ENCODE results near the gene IFT52.
"Not testable (repeated sequence)": the region's sequence is repeated elsewhere in the genome, so short reads cannot be mapped to it uniquely, and the experiment has no call there.

Gene IFT52

DNA sequence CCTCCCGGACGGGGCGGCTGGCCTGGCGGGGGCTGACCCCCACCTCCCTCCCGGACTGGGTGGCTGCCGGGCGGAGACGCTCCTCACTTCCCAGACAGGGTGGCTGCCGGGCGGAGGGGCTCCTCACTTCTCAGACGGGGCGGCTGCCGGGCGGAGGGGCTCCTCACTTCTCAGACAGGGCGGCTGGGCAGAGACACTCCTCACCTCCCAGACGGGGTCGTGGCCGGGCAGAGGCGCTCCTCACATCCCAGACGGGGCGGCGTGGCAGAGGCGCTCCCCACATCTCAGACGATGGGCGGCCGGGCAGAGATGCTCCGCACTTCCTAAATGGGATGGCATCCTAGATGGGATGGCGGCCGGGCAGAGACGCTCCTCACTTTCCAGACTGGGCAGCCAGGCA lies 16.5 kb downstream of the IFT52 start:
- intact Hi-C loops (cut with DNase I); DNase-seq: not testable (repeated sequence)

DNA sequence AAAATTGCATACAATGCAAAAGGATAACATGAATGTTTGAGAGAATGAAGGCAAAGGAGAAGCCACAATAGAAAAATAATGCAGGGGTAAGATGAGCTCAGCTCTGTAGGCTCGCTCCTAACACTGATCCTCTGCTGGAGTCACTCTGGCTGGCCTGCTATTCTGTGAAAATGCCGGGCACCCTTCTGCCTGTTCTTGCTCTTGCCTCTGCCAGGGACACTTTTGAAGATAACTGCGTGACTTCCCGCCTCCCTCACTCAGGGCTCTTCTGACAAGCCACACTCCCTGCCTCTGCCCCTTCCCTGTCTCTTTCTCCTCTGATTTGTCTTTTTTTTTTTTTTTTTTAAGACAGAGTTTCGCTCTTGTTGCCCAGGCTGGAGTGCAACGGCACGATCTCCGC lies 40.9 kb downstream of the IFT52 start:
- intact Hi-C loops (cut with DNase I) = no loop called here
- DNase-seq = no peak

DNA sequence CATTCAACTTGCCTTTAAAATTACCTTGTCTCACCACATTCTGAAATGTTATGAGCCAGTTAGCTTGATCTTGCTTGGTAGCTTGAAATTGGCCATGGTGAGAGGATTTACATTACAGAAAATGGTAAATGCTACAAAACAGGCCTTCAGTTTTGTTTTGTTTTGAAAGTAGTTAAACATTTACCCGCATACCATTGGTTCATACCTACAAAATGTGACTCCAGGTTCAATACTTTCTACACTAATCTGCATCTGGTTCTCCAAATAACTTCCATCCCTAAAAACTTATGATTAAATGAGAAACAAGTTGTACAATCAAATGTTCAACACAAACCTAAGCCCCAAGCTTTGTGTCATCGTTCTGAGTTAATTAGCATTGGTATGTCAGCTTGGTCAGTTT lies 45.7 kb downstream of the IFT52 start:
- DNase-seq = no peak

DNA sequence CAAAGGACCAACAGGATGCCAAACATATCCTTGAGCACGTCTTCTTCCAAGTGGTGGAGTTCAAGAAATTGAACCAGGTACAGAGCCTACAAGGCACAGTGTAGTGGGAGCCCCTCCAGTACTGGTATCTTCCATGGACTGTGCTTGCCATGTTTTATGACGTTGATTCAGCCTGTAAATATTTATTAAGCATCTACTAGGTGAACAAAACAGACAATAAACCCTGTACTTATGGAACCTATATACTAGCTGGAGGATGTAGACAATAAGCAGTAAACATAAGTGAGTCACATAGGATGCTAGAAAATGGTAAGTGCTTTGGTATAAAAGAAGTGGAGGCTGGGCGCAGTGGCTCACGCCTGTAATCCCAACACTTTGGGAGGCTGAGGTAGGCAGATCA lies 51.8 kb downstream of the IFT52 start:
- no peak for DNase-seq
- intact Hi-C loops (cut with DNase I) = no loop called here

More for the DNA sequence above, 45.7 kb downstream of the IFT52 start:
- intact Hi-C loops (cut with DNase I) = no loop called here

DNA sequence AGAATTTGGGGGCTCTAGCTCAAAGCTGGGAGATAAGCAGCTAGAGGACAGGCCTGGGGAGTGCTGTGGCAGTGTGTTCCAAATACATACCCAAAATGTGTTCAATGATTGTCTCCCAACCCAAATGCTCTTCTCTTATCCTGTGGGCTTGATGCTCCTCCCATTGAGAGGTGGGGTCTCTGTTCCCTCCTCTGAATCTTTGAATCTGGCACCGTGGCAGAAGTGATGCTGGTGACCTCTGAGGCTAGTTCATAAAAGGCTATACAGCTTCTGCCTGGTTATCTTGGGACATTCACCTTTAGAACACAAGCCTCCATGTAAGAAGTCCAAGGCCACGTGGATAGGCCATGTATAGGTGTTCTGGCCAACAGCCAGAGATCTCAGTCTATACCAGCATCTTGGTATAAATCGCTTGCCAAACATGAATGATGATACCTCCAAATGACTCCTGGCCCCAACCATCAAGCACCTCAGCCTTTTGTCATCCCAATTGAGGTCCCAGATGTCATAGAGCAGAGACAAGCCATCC lies 60.3 kb downstream of the IFT52 start:
- intact Hi-C loops (cut with DNase I) = no loop called here
- DNase-seq = no peak

DNA sequence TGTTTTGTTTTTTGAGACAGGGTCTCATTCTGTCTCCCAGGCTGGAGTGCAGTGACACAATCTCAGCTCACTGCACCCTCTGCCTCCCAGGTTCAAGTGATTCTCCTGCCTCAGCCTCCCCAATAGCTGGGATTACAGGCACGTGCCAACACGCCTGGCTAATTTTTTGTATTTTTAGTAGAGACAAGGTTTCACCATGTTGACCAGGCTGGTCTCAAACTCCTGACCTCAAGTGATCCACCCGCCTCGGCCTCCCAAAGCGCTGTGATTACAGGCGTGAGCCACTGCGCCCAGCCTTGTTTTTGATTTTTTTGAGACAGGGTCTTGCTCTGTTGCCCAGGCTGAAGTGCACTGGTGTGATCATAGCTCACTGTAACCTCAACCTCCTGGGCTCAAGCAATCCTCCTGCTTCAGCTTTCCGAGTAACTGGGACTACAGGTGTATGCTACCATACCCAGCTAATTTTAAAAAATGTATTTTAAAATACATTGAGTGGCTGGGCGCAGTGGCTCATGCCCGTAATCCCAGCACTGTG lies 61.0 kb downstream of the IFT52 start:
- DNase-seq; intact Hi-C loops (cut with DNase I): not testable (repeated sequence)

DNA sequence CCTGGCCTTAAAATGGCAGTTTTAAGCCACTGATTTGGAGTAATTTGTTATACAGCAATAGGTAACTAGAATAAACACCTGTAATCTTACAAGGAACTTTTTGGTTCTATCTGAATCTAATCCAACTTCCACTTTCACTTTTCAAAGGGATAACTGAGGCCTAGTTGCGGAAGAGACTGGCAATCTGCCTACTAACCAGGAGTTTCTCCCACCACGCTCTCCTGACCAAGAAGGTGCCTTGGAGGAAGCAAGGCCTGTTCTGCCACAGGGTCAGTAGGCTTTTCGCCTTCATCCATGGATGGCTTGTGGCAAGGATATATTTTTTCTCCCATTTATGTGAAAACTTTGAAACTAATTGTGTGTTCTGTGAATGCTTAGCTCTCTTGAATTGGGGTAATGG lies 63.2 kb downstream of the IFT52 start:
- DNase-seq = no peak
- intact Hi-C loops (cut with DNase I) = no loop called here

DNA sequence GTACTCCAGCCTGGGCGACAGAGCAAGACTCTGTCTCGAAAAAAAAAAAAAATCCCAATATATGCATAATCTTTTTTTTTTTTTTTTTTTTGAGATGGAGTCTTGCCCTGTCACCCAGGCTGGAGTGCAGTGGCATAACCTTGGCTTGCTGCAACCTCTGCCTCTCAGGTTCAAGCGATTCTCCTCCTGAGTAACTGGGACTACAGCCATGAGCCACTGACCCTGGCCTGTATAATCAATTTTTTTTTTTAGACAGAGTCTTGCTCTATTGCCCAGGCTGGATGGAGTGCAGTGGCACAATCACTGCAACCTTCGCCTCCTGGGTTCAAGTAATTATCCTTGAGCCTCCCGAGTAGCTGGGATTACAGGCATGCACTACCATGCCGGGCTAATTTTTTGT lies 64.4 kb downstream of the IFT52 start:
- intact Hi-C loops (cut with DNase I) = not testable (repeated sequence)
- DNase-seq = peak in 1 of 10 donors; percentile 22

DNA sequence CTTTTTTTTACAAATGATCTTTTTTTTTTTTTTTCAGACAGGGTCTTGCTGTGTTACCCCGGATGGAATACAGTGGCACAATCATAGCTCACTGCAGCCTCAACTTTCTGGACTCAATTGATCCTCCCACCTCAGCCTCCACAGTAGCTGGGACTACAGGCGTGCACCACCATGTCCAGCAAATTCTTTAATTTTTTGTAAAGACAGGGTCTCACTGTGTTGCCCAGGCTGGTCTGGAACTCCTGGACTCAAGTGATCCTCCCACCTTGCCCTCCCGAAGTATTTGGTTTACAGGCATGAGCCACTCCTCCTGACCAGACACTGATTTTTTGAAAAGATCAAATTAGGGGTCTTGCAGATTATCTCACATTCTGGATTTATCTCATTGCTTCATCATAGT lies 65.2 kb downstream of the IFT52 start:
- peak in 1 of 10 donors; percentile 7 for DNase-seq
- intact Hi-C loops (cut with DNase I) = no loop called here

DNA sequence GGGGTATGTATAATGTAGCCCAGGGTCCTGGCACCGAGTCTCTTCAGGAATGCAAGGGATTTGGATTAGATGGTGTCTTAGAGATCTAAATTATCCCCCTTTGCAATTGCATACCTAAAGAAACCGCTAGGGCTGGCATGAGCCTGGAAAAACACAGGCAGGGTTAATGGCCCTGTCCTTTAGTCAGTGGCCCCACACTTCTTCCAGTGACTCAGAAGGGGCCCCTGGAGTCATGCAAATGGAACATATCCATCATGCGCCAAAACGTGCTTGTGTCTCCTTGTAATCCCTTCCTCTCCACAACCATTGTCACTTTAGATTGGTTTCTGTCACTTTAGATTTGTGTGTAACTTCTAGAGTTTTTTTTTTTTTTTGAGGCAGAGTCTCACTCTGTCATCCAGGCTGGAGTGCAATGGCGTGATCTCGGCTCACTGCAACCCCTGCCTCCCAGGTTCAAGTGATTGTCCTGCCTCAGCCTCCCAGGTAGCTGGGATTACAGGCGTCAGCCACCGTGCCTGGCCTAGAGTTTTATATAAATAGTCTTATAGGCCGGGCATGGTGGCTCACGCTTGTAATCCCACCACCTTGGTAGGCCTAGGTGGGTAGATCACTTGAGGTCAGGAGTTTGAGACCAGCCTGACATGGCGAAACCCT lies 67.5 kb downstream of the IFT52 start:
- DNase-seq = peak in 1 of 10 donors; percentile 62
- intact Hi-C loops (cut with DNase I) = no loop called here

DNA sequence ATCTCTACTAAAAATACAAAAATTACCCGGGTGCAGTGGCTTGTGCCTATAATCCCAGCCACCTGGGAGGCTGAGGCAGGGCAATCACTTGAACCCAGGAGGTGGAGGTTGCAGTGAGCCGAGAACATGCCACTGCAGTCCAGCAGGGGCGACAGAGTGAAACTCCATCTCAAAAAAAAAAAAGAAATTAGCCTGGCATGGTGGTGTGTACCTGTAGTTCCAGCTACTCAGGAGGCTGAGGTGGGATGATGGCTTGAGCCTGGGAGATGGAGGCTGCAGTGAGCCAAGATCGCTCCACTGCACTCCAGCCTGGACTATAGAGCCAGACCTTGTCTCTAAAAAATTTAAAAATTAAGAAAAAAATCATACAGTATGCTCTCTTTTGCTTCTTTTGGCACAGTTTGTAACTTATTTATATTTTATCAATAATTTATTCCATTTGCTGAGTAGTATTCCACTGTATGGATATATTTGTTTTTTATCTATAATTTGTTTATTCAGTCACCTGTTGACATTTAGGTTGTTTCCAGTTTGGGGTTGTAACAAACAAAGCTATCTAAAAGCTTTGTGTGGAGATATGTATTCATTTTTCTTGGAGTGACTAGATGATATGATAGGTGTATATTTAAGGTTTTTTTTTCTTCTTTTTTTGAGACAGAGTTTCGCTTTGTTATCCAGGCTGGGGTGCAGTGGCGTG lies 68.1 kb downstream of the IFT52 start:
- DNase-seq = peak in 1 of 10 donors; percentile 17
- intact Hi-C loops (cut with DNase I) = no loop called here

DNA sequence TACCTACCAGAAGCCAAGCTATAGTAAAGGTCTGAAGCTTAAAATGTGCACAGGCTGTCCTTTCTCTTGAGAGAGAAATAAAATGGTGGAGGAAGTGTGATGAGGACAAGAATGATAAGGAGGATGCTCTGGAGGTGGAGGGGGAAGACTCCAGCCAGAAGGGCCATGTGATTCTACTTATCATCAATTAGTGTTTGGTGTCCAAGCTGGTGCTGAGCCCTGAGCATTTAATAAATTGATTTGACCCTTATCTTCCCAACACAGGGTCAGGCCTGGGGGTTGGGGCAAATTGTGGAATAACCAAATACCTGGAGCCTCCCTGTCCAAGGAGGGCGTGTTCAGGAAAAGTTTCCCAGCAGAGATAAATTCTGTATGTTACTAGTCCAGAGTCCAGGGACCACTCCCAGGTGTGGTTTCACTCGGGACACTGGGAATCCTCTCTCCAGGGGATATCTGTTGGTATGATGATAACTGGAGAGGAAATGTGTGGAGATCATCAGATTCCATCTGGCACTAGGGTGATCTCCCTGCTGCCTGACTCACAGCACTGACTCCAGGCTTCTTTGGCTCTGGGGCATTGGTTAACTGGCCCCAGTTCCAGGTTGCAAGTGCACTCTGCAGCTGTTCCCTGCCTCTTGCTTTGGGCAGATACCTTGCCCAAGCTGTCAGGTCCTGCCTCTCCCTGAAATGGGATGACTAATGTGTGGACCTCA lies 72.4 kb downstream of the IFT52 start:
- intact Hi-C loops (cut with DNase I) = no loop called here
- DNase-seq = peak in 1 of 10 donors; percentile 20

DNA sequence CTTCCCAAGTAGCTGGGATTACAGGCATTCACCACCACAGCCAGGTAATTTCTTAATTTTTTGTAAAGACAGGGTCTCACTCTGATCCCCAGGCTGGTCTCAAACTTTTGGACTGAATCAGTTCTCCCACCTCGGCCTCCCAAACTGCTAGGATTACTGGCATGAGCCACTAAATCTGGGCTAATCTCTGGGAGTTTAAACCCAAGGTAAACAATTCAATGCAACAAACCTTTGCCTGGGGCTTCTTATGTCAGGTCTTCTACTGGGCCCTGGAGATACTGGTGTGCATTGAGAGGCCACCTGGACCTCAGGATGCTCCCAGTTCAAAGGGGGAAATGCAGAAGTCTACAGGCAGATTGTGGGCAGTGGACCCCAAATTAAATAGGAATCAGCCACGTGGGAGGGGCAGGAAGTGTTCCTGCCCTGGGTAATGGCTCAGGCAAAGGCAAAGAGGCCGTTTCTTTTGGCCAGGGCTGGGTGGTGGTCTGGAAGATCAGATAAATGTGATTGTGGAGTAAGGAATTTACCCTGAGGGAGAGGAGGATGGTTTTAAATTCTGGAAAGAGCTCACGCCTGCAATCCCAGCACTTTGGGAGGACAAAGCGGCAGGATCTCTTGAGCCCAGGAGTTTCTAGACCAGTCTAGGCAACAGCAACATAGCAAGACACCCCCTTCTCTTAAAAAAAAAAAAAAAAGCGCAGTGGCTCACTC lies 74.9 kb downstream of the IFT52 start:
- intact Hi-C loops (cut with DNase I) = no loop called here
- DNase-seq = peak in 1 of 10 donors; percentile 18

DNA sequence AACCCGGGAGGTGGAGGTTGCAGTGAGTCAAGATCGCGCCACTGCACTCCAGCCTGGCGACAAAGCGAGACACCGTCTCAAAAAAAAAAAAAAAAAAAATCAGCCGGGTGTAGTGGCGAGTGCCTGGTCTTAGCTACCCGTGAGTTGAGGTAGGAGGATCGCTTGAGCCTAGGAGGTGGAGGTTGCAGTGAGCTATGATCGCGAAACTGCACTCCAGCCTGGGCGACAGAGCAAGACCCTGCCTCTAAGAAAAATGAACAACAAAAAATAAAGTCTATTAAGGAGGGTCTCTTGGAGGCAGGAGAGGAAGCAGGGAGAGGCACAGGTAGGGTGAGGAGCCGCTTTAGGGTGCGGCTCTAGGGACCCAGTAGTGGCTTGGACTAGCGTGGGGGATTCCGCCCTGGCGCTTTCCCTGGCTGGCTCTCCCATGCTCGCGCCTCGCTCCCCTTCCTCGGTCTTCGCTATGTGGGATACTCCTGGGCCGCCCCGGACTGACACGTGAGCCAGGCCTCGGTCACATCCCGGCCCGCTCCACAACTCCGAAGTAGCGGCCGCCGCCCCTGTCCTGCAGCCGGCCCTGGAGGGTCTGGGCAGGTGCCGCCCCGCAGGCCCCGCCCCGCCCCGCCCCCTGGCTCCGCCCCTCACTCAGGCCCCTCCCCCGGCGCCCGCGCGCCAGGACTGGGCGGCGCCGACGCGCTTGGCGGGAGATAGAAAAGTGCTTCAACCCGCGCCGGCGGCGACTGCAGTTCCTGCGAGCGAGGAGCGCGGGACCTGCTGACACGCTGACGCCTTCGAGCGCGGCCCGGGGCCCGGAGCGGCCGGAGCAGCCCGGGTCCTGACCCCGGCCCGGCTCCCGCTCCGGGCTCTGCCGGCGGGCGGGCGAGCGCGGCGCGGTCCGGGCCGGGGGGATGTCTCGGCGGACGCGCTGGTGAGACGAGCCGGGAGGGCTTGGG lies 75.9 kb downstream of the IFT52 start, which contains the start of gene MYBL2:
Gene MYBL2, plus strand, starts transcription at position 739 of the 953 bp plus-strand sequence. Its CDS starts 170 bp downstream, at position 909.
- DNase-seq = peak in 5 of 10 donors; percentile 8 to 79 (median 20)
- intact Hi-C loops (cut with DNase I) = no loop called here

DNA sequence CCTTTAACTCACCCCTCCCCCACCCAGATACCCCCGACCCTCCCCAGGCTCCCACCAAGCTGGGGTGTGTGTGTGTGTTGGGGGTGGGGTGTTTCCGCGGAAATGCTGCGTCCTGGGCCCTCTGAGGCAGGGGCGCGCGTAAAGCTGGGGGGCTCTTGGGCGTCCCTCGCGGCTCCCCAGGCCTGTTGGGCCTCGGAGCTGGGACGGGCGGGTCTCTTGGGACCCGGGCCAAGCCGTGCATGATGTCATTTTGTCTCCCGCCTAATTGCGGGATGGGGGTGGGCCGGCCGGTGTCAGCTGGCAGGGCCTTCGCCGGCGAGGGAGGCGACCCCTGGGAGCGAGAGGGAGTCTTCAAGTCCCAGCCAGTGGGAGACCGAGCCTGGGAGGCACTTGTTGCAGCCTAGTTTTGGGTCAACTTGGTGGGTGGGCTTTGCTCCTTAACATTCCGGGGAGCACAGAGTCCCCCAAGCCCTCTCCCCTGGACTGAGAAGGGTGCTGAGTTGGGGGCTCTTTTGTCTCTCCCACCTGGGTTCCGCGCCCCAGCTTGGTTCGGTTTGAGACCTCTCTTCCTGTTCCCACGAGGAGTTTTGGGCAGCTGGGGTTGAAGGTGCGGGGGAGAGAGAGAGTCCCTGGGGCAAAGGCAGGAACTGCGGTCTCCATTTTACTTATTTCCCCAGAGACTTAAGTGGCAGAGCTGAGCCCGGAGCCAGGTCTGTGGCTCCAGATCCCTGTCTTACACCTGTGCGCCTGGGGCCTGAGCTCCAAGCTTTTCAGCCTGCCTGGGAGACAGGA lies 76.8 kb downstream of the IFT52 start:
- peak in 2 of 10 donors; percentile 12 to 60 for DNase-seq

DNA sequence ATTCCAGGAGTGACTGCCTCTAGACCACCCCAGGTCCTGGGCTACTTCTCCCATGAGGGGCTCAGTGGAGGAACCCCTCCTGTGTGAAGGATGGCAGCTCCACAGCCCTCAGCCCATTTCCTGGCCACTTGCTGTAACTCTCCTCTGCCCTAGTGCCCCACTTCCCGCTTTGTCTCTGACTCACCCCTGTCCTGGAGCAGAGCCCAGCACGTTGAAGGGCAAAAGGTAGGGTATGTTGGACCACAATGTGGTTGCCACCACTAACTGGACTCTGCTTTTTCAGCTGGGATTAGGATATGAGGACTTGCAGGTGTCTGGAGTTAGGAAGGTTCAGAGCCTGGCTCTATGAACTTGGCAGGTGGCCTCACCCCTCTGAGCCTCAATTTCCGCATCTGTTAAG lies 78.6 kb downstream of the IFT52 start:
- intact Hi-C loops (cut with DNase I) = no loop called here

More for the DNA sequence above, 76.8 kb downstream of the IFT52 start:
- intact Hi-C loops (cut with DNase I) = no loop called here

DNA sequence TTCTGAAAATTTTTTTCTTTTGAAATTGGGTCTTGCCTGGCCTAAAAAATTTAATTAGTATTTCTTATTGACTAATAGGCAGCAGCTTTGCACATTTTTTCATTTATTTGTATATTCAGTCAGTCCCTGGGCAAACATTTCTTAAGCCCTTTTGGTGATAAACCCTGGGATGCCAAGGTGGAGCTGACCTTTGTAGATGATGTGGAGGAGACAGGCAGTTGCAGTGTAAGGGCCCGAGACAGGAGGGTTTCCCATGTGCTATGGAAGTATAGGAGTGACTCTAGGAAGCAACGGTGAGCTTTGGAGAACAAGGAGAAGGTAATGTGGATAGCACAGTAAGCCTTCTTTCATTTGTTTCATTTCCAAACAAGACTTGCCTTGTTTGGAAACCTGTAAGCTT lies 79.7 kb downstream of the IFT52 start:
- intact Hi-C loops (cut with DNase I) = no loop called here
- DNase-seq = no peak

More for the DNA sequence above, 78.6 kb downstream of the IFT52 start:
- peak in 1 of 10 donors; percentile 30 for DNase-seq

DNA sequence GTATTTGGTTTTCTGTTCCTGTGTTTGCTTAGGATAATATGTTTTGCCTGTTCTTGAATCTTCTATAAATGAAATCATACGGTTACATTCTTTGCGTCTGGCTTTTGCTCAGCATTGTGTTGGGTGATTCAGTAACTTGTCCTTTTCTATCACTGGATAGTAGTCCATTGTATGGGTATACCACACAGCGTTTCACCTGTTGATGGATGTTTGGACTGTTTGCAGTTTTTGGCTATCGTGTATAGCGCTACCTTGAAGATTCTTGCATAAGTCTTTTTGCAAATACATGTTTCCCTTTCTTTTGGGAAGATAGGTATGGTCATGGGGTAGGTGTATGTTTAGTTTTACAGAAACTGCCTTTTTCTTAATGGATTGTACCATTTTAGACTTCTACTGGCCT lies 85.6 kb downstream of the IFT52 start:
- intact Hi-C loops (cut with DNase I) = no loop called here
- DNase-seq = no peak
